ENCODE data around the gene ANXA9.

The ANXA9 gene

GRCh38 chr1:150999926-151000325, 17.8 kb downstream of the ANXA9 start:
- Histone ChIP-seq H3K4me1 (ENCODE audit: control insufficient read depth in 2 of 2, insufficient read depth in 1 of 2, low read depth in 1 of 2, low read length in 2 of 2) (no peaks in the 10 kb centered on the region), H3K4ac (ENCODE audit: low read length) (no peak overlapping the region), H3K9ac (ENCODE audit: low read depth, low read length, poor library complexity) (no peak overlapping the region), H3K27ac (replicated peaks; ENCODE audit: low read length) (no peak overlapping the region), H3K27me3 (ENCODE audit: control insufficient read depth in 3 of 3, insufficient read depth in 3 of 3, low read depth in 1 of 3, low read length in 3 of 3) (no peaks in the 10 kb centered on the region), H3K9me3 (replicated peaks in 1 of 2; ENCODE audit: control insufficient read depth in 2 of 2, insufficient read depth in 1 of 2, low read depth in 1 of 2, low read length in 2 of 2) (no peaks in the 10 kb centered on the region), H2BK12ac (ENCODE audit: low read length) (no peak overlapping the region), H3K36me3 (replicated peaks in 1 of 2; ENCODE audit: control insufficient read depth in 2 of 2, insufficient read depth in 2 of 2, low read length in 2 of 2) (peaks cover 9 to 29% of the 10 kb centered on the region in 2 donors), H2AFZ (ENCODE audit: low read length) (no peak overlapping the region), H3K4me3 (ENCODE audit: low read length in 2 of 2) (no peak overlapping the region), H3K14ac (ENCODE audit: low read length) (no peak overlapping the region), H2AK5ac (ENCODE audit: low read depth, low read length) (no peak overlapping the region), H2BK120ac (ENCODE audit: low read depth, low read length) (no peak overlapping the region), H2BK15ac (ENCODE audit: low read length) (no peak overlapping the region), H2BK5ac (ENCODE audit: low read length) (no peak overlapping the region), H4K91ac (ENCODE audit: low read depth, low read length, poor library complexity) (no peak overlapping the region), H4K8ac (ENCODE audit: low read depth, low read length) (no peak overlapping the region), H3K79me1 (ENCODE audit: low read depth, low read length) (no peaks in the 10 kb centered on the region), H3K23ac (ENCODE audit: low read depth, low read length, poor library complexity) (no peak overlapping the region), H3K18ac (ENCODE audit: low read length) (no peak overlapping the region), H3K4me2 (ENCODE audit: insufficient read depth, low read length, poor library complexity, severe bottlenecking) (no peak overlapping the region)
- no CpG with 5 or more reads among the region's 2 CpGs for WGBS, 2 donors (ENCODE audit: extremely low coverage in 2 of 2, insufficient read length in 2 of 2, insufficient replicate concordance in 1 of 2)
- DNase-seq (ENCODE audit: low spot score): no peak

GRCh38 chr1:151000408-151000807, 18.3 kb downstream of the ANXA9 start:
- Histone ChIP-seq H2BK120ac (ENCODE audit: low read depth, low read length) (no peak overlapping the region), H3K9me3 (replicated peaks in 1 of 2; ENCODE audit: control insufficient read depth in 2 of 2, insufficient read depth in 1 of 2, low read depth in 1 of 2, low read length in 2 of 2) (no peaks in the 10 kb centered on the region), H3K4me1 (ENCODE audit: control insufficient read depth in 2 of 2, insufficient read depth in 1 of 2, low read depth in 1 of 2, low read length in 2 of 2) (peaks cover 0 to under 1% of the 10 kb centered on the region in 2 donors), H3K27me3 (ENCODE audit: control insufficient read depth in 3 of 3, insufficient read depth in 3 of 3, low read depth in 1 of 3, low read length in 3 of 3) (no peaks in the 10 kb centered on the region), H3K18ac (ENCODE audit: low read length) (no peak overlapping the region), H3K4me2 (ENCODE audit: insufficient read depth, low read length, poor library complexity, severe bottlenecking) (no peak overlapping the region), H4K8ac (ENCODE audit: low read depth, low read length) (no peak overlapping the region), H3K27ac (replicated peaks; ENCODE audit: low read length) (no peak overlapping the region), H3K14ac (ENCODE audit: low read length) (no peak overlapping the region), H3K79me1 (ENCODE audit: low read depth, low read length) (no peaks in the 10 kb centered on the region), H4K91ac (ENCODE audit: low read depth, low read length, poor library complexity) (no peak overlapping the region), H2AFZ (ENCODE audit: low read length) (no peak overlapping the region), H2AK5ac (ENCODE audit: low read depth, low read length) (no peak overlapping the region), H2BK12ac (ENCODE audit: low read length) (no peak overlapping the region), H2BK15ac (ENCODE audit: low read length) (no peak overlapping the region), H3K36me3 (replicated peaks in 1 of 2; ENCODE audit: control insufficient read depth in 2 of 2, insufficient read depth in 2 of 2, low read length in 2 of 2) (peaks cover 9 to 29% of the 10 kb centered on the region in 2 donors), H2BK5ac (ENCODE audit: low read length) (no peak overlapping the region), H3K4ac (ENCODE audit: low read length) (no peak overlapping the region), H3K23ac (ENCODE audit: low read depth, low read length, poor library complexity) (no peak overlapping the region), H3K4me3 (ENCODE audit: low read length in 2 of 2) (no peak overlapping the region), H3K9ac (ENCODE audit: low read depth, low read length, poor library complexity) (no peak overlapping the region)
- no CpG with 5 or more reads among the region's 3 CpGs for WGBS, 2 donors (ENCODE audit: extremely low coverage in 2 of 2, insufficient read length in 2 of 2, insufficient replicate concordance in 1 of 2)
- no peak for DNase-seq (ENCODE audit: low spot score)

- Histone ChIP-seq H3K23ac (ENCODE audit: low read depth, low read length, poor library complexity) (no peak overlapping the region), H4K91ac (ENCODE audit: low read depth, low read length, poor library complexity) (no peak overlapping the region), H2BK5ac (ENCODE audit: low read length) (no peak overlapping the region), H2AFZ (ENCODE audit: low read length) (no peak overlapping the region), H3K4me3 (ENCODE audit: low read length in 2 of 2) (no peak overlapping the region), H2BK15ac (ENCODE audit: low read length) (no peak overlapping the region), H3K4ac (ENCODE audit: low read length) (no peak overlapping the region), H3K36me3 (replicated peaks in 1 of 2; ENCODE audit: control insufficient read depth in 2 of 2, insufficient read depth in 2 of 2, low read length in 2 of 2) (peaks cover 9 to 29% of the 10 kb centered on the region in 2 donors), H3K27me3 (ENCODE audit: control insufficient read depth in 3 of 3, insufficient read depth in 3 of 3, low read depth in 1 of 3, low read length in 3 of 3) (no peaks in the 10 kb centered on the region), H3K4me1 (ENCODE audit: control insufficient read depth in 2 of 2, insufficient read depth in 1 of 2, low read depth in 1 of 2, low read length in 2 of 2) (peaks cover 5 to 6% of the 10 kb centered on the region in 2 donors), H2BK12ac (ENCODE audit: low read length) (no peak overlapping the region), H3K4me2 (ENCODE audit: insufficient read depth, low read length, poor library complexity, severe bottlenecking) (no peak overlapping the region), H3K27ac (replicated peaks; ENCODE audit: low read length) (no peak overlapping the region), H3K14ac (ENCODE audit: low read length) (no peak overlapping the region), H3K9me3 (replicated peaks in 1 of 2; ENCODE audit: control insufficient read depth in 2 of 2, insufficient read depth in 1 of 2, low read depth in 1 of 2, low read length in 2 of 2) (no peaks in the 10 kb centered on the region), H3K9ac (ENCODE audit: low read depth, low read length, poor library complexity) (no peak overlapping the region), H2AK5ac (ENCODE audit: low read depth, low read length) (no peak overlapping the region), H2BK120ac (ENCODE audit: low read depth, low read length) (no peak overlapping the region), H4K8ac (ENCODE audit: low read depth, low read length) (no peak overlapping the region), H3K18ac (ENCODE audit: low read length) (no peak overlapping the region), H3K79me1 (ENCODE audit: low read depth, low read length) (no peaks in the 10 kb centered on the region)
- no CpG with 5 or more reads among the region's 4 CpGs for WGBS, 2 donors (ENCODE audit: extremely low coverage in 2 of 2, insufficient read length in 2 of 2, insufficient replicate concordance in 1 of 2)
- no peak for DNase-seq (ENCODE audit: low spot score)
Measured at GRCh38 chr1:151001602-151002001, 19.5 kb downstream of the ANXA9 start.

GRCh38 chr1:151002051-151002450, 20.0 kb downstream of the ANXA9 start:
- no peak overlapping the region for H3K4ac ChIP-seq (ENCODE audit: low read length)

More at GRCh38 chr1:151002051-151002450, 20.0 kb downstream of the ANXA9 start:
- H3K18ac ChIP-seq (ENCODE audit: low read length): no peak overlapping the region
- no peak overlapping the region for H4K8ac ChIP-seq (ENCODE audit: low read depth, low read length)
- H3K14ac ChIP-seq (ENCODE audit: low read length): no peak overlapping the region
- no peak overlapping the region for H3K23ac ChIP-seq (ENCODE audit: low read depth, low read length, poor library complexity)
- no peak overlapping the region for H3K4me2 ChIP-seq (ENCODE audit: insufficient read depth, low read length, poor library complexity, severe bottlenecking)
- no peak overlapping the region for H2BK120ac ChIP-seq (ENCODE audit: low read depth, low read length)
- no peak overlapping the region for H4K91ac ChIP-seq (ENCODE audit: low read depth, low read length, poor library complexity)
- H2BK12ac ChIP-seq (ENCODE audit: low read length): no peak overlapping the region
- H3K36me3 ChIP-seq (replicated peaks in 1 of 2; ENCODE audit: control insufficient read depth in 2 of 2, insufficient read depth in 2 of 2, low read length in 2 of 2): peaks cover 6 to 25% of the 10 kb centered on the region in 2 donors
- no peak overlapping the region for H2BK15ac ChIP-seq (ENCODE audit: low read length)
- no CpG with 5 or more reads among the region's 3 CpGs for WGBS, 2 donors (ENCODE audit: extremely low coverage in 2 of 2, insufficient read length in 2 of 2, insufficient replicate concordance in 1 of 2)
- H3K27me3 ChIP-seq (ENCODE audit: control insufficient read depth in 3 of 3, insufficient read depth in 3 of 3, low read depth in 1 of 3, low read length in 3 of 3): no peaks in the 10 kb centered on the region
- no peak overlapping the region for H3K9ac ChIP-seq (ENCODE audit: low read depth, low read length, poor library complexity)
- no peak overlapping the region for H3K4me3 ChIP-seq (ENCODE audit: low read length in 2 of 2)
- no peak overlapping the region for H2AFZ ChIP-seq (ENCODE audit: low read length)
- H2AK5ac ChIP-seq (ENCODE audit: low read depth, low read length): no peak overlapping the region
- H3K27ac ChIP-seq (replicated peaks; ENCODE audit: low read length): no peak overlapping the region
- H2BK5ac ChIP-seq (ENCODE audit: low read length): no peak overlapping the region
- H3K79me1 ChIP-seq (ENCODE audit: low read depth, low read length): no peaks in the 10 kb centered on the region
- peaks cover 5 to 6% of the 10 kb centered on the region in 2 donors for H3K4me1 ChIP-seq (ENCODE audit: control insufficient read depth in 2 of 2, insufficient read depth in 1 of 2, low read depth in 1 of 2, low read length in 2 of 2)
- DNase-seq (ENCODE audit: low spot score): no peak
- no peaks in the 10 kb centered on the region for H3K9me3 ChIP-seq (replicated peaks in 1 of 2; ENCODE audit: control insufficient read depth in 2 of 2, insufficient read depth in 1 of 2, low read depth in 1 of 2, low read length in 2 of 2)

All from neuronal stem cell (in vitro differentiated cells).